Activated CD8-positive, alpha-beta memory T cell treated with anti-CD3 and anti-CD28 coated beads, Interleukin-2, amount 10 ng/mL, durations not matched to agents 7 days and 5 days (primary cell): ENCODE measurements around the gene CD177. TPM values are rescaled to one million over a fixed set of nuclear protein-coding genes. Genes with fewer than 3 reads are reported as not detected.

Source experiments
- ATAC-seq: fragments of 150-1000 bp; cut with Tn5 transposase; one replicate; pipeline ENCODE4 v1.10.0; 2021; ENCODE audit warnings: moderate library complexity
- CTCF ChIA-PET: fragments of 350-600 bp; sonication (Branson Sonifier 250); formaldehyde crosslinking; loops from one replicate; lab custom pipeline; 2021; ENCODE audit warnings: antibody characterized with exemption; lab: Charles Lee
- DNase-seq: peaks from one replicate; pipeline ENCODE4 v3.0.0-alpha.2; 2020
- H3K27ac Mint-ChIP-seq: one replicate; pipeline ENCODE4 v1.8.0; 2021; ENCODE audit warnings: mild to moderate bottlenecking, mixed read lengths
- H3K27me3 Mint-ChIP-seq: one replicate; pipeline ENCODE4 v1.8.0; 2021; ENCODE audit warnings: mixed read lengths
- H3K36me3 Mint-ChIP-seq: one replicate; pipeline ENCODE4 v1.8.0; 2021; ENCODE audit warnings: mild to moderate bottlenecking, mixed read lengths
- H3K4me1 Mint-ChIP-seq: one replicate; pipeline ENCODE4 v1.8.0; 2021; ENCODE audit warnings: mixed read lengths
- H3K4me3 Mint-ChIP-seq: one replicate; pipeline ENCODE4 v1.8.0; 2021; ENCODE audit warnings: mild to moderate bottlenecking, moderate library complexity, mixed read lengths
- H3K9me3 Mint-ChIP-seq: one replicate; pipeline ENCODE4 v1.8.0; 2022; ENCODE audit warnings: low read depth, mixed read lengths
- total RNA-seq, 2 experiments: library from RNA; stranded (reverse); gene quantifications; one replicate each; pipeline ENCODE4 v1.2.3, GENCODE V29; 2021

CD177 gene
- total RNA-seq, 2 experiments from 2014 or later = not detected

DNA sequence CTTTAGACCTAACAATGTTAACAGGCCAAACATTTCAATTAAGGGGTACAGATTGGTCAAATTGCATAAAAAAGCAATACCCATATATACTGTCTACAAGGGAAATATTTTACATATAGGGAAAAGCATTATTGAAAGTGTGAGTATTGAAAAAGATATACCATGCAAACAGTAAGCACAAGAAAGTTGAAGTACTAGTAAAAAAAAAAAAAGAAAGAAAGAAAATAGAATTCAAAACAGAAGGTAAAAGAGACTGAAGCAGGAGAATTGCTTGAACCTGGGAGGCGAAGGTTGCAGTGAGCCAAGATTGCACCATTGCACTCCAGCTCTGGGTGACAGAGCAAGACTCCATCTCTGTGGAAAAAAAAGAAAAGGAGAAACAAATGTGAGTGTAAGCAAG, 55.9 kb downstream of the CD177 start:
- no peak overlapping the region for H3K27ac Mint-ChIP-seq
- H3K36me3 Mint-ChIP-seq = no peaks in the 10 kb centered on the region
- H3K4me1 Mint-ChIP-seq = no peaks in the 10 kb centered on the region
- DNase-seq (no peak), ATAC-seq (no peak)
- H3K9me3 Mint-ChIP-seq = no peaks in the 10 kb centered on the region
- H3K4me3 Mint-ChIP-seq = no peak overlapping the region
- no peaks in the 10 kb centered on the region for H3K27me3 Mint-ChIP-seq
- CTCF ChIA-PET = no interaction called here

DNA sequence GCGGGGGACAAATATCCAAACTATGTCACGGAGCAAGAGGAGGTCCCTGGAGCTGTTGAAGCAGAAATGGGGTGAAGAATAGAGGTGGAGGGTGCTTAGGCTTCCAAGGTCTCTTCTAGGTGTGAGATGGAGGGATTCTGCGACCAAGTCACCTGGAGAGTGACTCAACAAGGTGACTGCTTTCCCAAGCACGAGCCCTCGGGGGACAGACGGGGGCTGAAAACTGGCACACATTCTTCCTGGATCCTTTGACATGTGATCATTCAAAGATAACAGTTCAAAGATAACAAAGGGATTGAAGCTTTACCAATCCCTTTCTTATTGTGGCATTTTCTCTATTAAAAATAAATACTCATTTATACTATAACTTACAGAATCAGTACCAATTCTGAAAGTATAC, 59.0 kb downstream of the CD177 start:
- no peak overlapping the region for H3K4me3 Mint-ChIP-seq
- no peaks in the 10 kb centered on the region for H3K9me3 Mint-ChIP-seq
- no peaks in the 10 kb centered on the region for H3K36me3 Mint-ChIP-seq
- no peaks in the 10 kb centered on the region for H3K27me3 Mint-ChIP-seq
- CTCF ChIA-PET = interaction anchor here (1.5 kb wide), 1 partner anchor 20 kb away, joined by 4 read pairs; no protein-coding TSS in a partner anchor
- no peaks in the 10 kb centered on the region for H3K4me1 Mint-ChIP-seq
- DNase-seq = no peak
- H3K27ac Mint-ChIP-seq = no peak overlapping the region
- ATAC-seq = no peak

Other genes with a start within 250 kb of the CD177 start
- not detected for gene PSG5, start 167.2 kb upstream of the CD177 start, total RNA-seq
- gene PSG4, start 148.0 kb upstream of the CD177 start, total RNA-seq = not detected
- gene PSG9, start 84.2 kb upstream of the CD177 start, total RNA-seq = not detected
- not detected for gene TEX101, start 61.2 kb downstream of the CD177 start, total RNA-seq
- gene LYPD3, start 111.9 kb downstream of the CD177 start, total RNA-seq = under 1 TPM; 0.23 to 0.33 TPM
- gene PHLDB3, start 151.1 kb downstream of the CD177 start, total RNA-seq = 10 to 100 TPM; 11.0 to 11.2 TPM
- gene ETHE1, start 173.5 kb downstream of the CD177 start, total RNA-seq = 10 to 100 TPM; 52.6 to 55.8 TPM
- 1 to 10 TPM; 2.9 to 3.7 TPM for gene ZNF575, start 179.5 kb downstream of the CD177 start, total RNA-seq
- 10 to 100 TPM; 47.7 to 50.6 TPM for gene XRCC1, start 221.8 kb downstream of the CD177 start, total RNA-seq
- 10 to 100 TPM; 16.8 to 19.7 TPM for gene PINLYP, start 222.1 kb downstream of the CD177 start, total RNA-seq
- 10 to 100 TPM; 12.9 to 23.0 TPM for gene IRGQ, start 242.4 kb downstream of the CD177 start, total RNA-seq
- 10 to 100 TPM; 18.6 to 21.3 TPM for gene ZNF576, start 242.9 kb downstream of the CD177 start, total RNA-seq